ENCODE data around the gene MAGI1.

MAGI1 gene

DNA sequence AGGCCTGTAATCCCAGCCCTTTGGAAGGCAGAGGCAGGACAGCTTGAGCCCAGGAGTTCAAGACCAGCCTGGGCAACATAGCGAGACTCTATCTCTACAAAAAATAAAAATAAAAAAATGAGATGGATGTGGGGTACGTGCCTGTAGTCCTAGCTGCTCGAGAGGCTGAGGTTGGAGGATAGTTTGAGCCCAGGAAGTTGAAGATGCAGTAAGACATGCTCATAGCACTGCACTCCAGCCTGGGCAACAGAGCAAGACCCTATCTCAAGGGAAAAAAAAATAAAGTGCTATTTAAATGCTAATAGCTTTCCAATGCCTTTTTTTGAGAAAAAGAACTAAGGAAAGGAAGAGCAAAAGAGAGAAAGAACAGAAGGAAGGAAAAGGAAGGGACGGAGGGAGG, 94.5 kb downstream of the MAGI1 start:
- DNase-seq (ENCODE audit: low read depth), result no peak

GRCh38 chr3:65939801-65940246, 98.9 kb downstream of the MAGI1 start:
- DNase-seq (ENCODE audit: low read depth), result no peak

DNA sequence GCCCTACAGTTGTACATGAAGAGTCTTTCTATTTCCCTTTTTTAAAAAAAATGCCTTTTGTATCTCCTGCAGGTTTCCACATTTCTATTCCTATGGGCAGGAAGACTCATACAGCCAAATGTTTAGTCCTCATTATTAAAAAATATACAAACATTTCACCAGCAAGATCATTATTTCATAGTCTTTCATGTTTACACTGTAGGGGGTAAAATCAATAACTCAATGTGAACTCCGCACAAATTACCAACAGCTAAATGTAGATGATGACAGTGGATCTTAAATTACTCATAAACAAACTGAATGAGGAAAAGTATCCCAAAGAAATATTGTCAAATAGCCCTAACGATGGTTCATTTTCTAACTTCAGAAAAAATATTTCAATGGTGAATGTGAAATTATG, 99.5 kb downstream of the MAGI1 start:
- no peak for DNase-seq (ENCODE audit: low read depth)

DNA sequence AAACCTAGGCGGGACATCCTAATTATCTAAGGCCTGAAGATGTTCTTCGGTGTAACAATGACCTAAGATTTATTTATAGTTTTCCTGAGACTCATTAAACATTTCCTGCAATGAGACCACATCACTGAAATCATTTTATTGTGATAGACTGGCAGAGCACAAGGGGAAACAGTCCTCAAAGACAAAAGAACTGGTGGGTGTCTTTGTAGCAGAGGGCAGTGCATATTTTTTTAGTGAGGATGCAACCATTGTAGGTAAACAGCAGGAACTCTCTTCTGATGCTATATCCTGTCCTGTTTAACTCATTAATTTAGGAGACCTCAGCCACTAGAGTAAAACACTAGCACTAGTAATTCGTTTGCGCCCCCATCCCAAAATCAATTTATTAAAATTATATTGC, 100.0 kb downstream of the MAGI1 start:
- no peak for DNase-seq (ENCODE audit: low read depth)

- DNase-seq (ENCODE audit: low read depth), result no peak
Observed at GRCh38 chr3:65938147-65938546, 100.6 kb downstream of the MAGI1 start.

- DNase-seq (ENCODE audit: low read depth), result no peak
Observed at GRCh38 chr3:65936908-65937638, 101.6 kb downstream of the MAGI1 start.

DNA sequence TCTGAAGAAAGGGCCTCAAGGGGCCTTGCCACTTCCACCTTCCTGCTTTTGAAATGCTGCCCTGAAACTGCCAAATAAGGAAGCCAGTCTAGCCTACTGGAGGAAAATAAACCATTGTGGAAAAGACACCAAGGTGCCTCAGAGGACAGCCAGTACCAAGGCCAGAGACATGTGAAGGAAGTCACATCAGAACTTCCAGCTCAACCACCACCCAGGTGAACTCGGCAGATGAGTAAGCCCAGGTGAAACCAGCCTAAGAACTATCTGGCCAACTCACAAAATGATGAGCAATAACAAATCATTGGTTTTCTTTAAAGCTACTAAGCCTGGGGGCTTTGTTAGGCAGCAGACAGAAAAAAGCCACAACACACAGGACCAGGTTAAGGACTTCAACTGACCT, 103.0 kb downstream of the MAGI1 start:
- no peak for DNase-seq (ENCODE audit: low read depth)

DNA sequence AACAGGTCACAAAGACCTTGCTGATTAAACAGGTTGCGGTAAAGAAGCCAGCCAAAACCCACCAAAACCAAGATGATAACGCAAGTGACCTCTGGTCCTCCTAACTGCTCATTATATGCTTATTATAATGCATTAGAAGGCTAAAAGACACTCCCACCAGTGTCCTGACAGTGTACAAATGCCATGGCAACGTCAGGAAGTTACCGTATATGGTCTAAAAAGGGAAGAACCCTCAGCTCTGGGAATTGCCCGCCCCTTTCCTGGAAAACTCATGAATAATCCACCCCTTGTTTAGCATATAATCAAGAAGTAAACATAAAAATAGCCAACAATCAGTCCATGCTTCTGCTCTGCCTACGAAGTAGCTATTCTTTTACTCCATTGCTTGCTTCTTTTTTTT, 108.1 kb downstream of the MAGI1 start:
- DNase-seq (ENCODE audit: low read depth), result no peak

- no peak for DNase-seq (ENCODE audit: low read depth)
Observed at GRCh38 chr3:65928110-65928509, 110.6 kb downstream of the MAGI1 start.

- DNase-seq (ENCODE audit: low read depth), result no peak
Observed at GRCh38 chr3:65927576-65927975, 111.1 kb downstream of the MAGI1 start.

- no peak for DNase-seq (ENCODE audit: low read depth)
Observed at GRCh38 chr3:65925254-65925954, 113.3 kb downstream of the MAGI1 start.

- DNase-seq (ENCODE audit: low read depth), result no peak
Observed at GRCh38 chr3:65924762-65925161, 114.0 kb downstream of the MAGI1 start.

DNA sequence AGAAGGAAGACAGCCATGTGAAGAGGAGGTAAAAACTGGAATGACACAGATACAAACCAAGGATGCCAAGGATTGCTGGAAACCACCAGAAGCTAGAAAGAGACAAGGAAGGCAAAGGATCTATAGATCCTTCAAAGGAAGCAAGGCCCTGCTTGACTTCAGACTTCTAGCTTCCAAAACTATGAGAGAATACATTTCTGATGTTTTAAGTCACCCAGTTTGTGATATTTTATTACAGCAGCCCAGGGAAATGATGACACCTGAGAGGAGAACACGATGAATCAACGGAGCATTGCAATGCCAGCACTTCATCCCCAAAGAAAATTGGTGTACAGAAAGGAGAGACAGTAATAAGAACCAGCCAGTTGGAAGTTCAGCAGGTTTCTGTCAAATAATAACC, 116.3 kb downstream of the MAGI1 start:
- DNase-seq (ENCODE audit: low read depth), result no peak

DNA sequence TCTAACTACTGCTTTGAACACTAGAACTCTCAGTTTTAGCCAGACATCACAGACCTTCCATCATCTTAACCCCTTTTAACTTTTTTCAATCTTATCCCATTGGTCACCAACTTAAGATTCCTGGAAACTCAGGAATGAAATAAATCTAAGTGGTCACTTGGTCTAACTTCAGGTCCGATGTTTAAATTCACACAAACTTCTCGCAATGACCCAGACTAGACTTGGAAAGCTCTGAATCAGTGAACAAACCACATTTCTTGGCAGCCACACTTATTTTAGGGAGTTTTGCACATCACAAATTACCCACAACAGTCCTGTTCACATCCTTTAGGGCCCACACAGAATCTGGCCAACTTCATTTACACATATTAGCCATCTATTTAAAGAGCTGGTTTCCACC, 118.9 kb downstream of the MAGI1 start:
- DNase-seq (ENCODE audit: low read depth), result no peak

DNA sequence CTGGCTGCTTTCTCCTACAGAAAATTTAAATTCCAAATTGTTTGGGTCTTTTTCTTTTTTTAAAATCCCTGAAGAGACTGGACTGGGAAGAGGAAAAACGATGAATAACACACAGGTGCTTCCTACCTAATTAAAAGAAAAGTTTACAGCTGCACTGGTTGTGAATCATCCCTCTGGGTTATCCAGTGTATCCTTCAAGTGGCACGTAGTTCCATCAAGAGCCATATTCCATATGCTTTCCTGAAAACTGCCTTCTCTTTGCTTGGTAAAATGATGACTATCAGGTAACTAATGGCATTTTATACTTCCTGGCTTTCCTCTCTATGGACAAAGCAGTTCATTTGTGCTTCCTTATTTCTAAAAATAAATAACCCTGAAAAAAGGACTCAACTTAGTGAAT, 123.2 kb downstream of the MAGI1 start:
- DNase-seq (ENCODE audit: low read depth), result no peak

- no peak for DNase-seq (ENCODE audit: low read depth)
Observed at GRCh38 chr3:65914740-65915367, 123.9 kb downstream of the MAGI1 start.

- DNase-seq (ENCODE audit: low read depth), result no peak
Observed at GRCh38 chr3:65914032-65914739, 124.5 kb downstream of the MAGI1 start.

GRCh38 chr3:65912647-65913046, 126.1 kb downstream of the MAGI1 start:
- DNase-seq (ENCODE audit: low read depth), result no peak

DNA sequence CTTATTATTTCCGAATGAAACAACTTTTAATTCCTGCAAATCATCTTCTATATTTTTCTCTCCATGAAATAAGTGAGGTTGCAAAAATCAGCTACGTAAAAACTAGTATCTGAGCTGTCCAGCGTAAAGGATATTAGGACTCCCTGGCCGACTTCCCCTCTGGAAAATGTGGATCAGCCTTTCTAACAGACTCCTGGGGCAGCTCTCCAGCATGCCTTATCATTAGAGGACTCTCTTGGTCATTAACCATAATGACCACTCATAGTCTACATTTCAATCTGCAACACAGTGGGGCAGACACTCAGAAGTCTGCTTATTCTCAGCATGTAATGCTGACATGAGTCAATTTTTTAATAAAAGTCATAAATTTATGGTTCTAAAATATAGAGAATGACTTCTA, 130.1 kb downstream of the MAGI1 start:
- DNase-seq (ENCODE audit: low read depth), result no peak

DNA sequence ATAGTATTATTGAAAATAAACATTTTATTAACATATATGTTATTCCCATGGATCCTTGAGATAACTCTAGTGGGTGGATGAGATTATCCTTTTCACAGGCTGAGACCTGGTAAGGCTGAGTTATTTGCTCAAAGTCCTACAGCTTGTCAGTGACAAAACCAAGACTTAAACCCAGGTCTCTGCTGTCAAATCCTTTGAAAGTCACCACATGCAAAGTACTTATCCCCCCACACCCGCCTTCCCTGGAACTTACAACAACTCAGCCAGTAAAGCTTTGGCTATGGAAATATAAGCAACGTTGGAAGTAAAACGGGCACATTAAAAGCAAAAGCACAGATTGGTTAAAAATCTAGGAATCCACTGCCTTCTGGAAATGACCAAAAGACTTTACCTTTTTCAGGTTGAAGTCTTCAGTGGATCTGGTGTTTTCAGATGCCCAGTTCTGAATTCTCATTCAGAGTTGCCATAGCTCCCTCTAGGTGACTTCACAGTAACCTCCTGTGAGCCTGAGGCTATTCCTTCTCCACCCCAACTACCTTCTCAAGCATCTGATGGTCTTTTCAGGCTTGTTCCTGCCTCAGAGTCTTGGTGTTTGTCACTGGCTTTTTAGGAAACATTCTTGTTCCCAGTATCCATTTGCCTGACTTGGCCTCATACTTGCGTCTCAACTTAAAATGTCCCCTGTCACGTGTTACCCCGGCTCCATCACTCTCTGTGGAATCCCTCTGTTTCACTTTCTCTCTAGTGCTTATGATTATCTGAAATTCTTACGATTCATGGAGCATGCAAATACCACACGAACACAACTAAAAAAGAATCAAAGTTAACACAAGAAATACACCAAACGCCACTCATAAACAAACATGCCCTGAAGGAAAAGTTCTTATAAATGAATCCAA, 131.2 kb downstream of the MAGI1 start:
- no peak for DNase-seq (ENCODE audit: low read depth)

DNA sequence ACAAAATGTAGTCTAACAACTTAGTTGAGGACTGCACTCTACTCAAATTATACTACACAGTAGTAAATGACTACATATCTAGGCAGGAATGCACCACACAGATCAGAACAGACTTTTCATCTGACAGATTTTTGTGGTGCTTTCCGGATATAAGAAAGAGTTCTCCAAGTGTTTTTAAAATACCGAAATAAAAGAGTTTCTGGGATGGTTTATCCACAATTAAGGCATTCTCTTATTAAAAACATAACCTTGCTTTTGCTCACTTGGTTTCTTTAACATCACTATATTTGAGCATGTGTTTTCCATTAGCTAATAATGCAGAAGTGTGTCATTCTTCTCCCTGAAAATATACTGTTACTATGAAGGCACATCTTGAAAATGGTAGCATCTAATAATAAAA, 132.9 kb downstream of the MAGI1 start:
- DNase-seq (ENCODE audit: low read depth), result no peak

- DNase-seq (ENCODE audit: low read depth), result no peak
Observed at GRCh38 chr3:65904016-65904415, 134.7 kb downstream of the MAGI1 start.

Data from stimulated activated CD4-positive, alpha-beta T cell treated with anti-CD3 and anti-CD28 coated beads, Interleukin-2, amount 100 ng/mL, for 4 hours (primary cell).